H1 (cell line): ENCODE data around the gene ENO3. TPM values are rescaled to one million over a fixed set of nuclear protein-coding genes. Genes with fewer than 3 reads are reported as not detected.

Source experiments
- CTCF ChIA-PET: fragments of 300-600 bp; sonication (Branson Sonifier 250); formaldehyde crosslinking; loops from one replicate; lab custom pipeline; 2021; ENCODE audit not compliant: partially characterized antibody; lab: Charles Lee
- POLR2A ChIA-PET: fragments of 300-600 bp; sonication (Branson Sonifier 250); formaldehyde crosslinking; loops from one replicate; lab custom pipeline; 2021; ENCODE audit warnings: inconsistent platforms; ENCODE audit not compliant: partially characterized antibody; lab: Charles Lee
- DNase-seq, 2 experiments: peaks; one replicate each; pipeline versions ENCODE4 v3.0.0 to v3.0.0-alpha.2; 2010 to 2022; ENCODE audit warnings: low spot score in 2 of 2, low read depth in 1 of 2, mixed read lengths in 1 of 2
- FAIRE-seq: peaks from 2 replicates; lab custom pipeline; 2011; peaks lifted over from hg19 to GRCh38; lab: Jason Lieb, UNC
- H2AFZ ChIP-seq: 2 replicates; pipeline ENCODE4 v1.8.1; 2012; ENCODE audit warnings: low read length, inconsistent platforms
- H2AK5ac ChIP-seq: 2 replicates; pipeline ENCODE4 v1.6.1; 2013; ENCODE audit warnings: low read depth, low read length
- H2BK120ac ChIP-seq: replicated peaks from 2 replicates; pipeline ENCODE3; 2013; ENCODE audit warnings: low read depth, low read length, inconsistent platforms
- H2BK12ac ChIP-seq: 2 replicates; pipeline ENCODE4 v1.6.1; 2013; ENCODE audit warnings: low read depth, low read length
- H2BK15ac ChIP-seq: 2 replicates; pipeline ENCODE4 v1.6.1; 2013; ENCODE audit warnings: low read length
- H2BK20ac ChIP-seq: 2 replicates; pipeline ENCODE4 v1.6.1; 2013; ENCODE audit warnings: low read length
- H2BK5ac ChIP-seq: 2 replicates; pipeline ENCODE4 v1.6.1; 2013; ENCODE audit warnings: low read depth, low read length
- H3K14ac ChIP-seq: 2 replicates; pipeline ENCODE4 v1.6.1; 2013; ENCODE audit warnings: inconsistent platforms; ENCODE audit not compliant: insufficient read length
- H3K18ac ChIP-seq: 2 replicates; pipeline ENCODE4 v1.6.1; 2013; ENCODE audit warnings: low read length; ENCODE audit errors: extremely low read depth
- H3K23ac ChIP-seq: 2 replicates; pipeline ENCODE4 v1.6.1; 2013; ENCODE audit warnings: inconsistent platforms; ENCODE audit not compliant: insufficient read length
- H3K23me2 ChIP-seq: 2 replicates; pipeline ENCODE4 v1.6.1; 2013; ENCODE audit warnings: low read depth, low read length
- H3K27ac ChIP-seq: 2 replicates; pipeline ENCODE4 v1.6.1; 2011; ENCODE audit warnings: low read depth, low read length, inconsistent platforms
- H3K27me3 ChIP-seq, 4 experiments: replicated peaks in 1 of 4; 1 replicate in 1 of 4; 2 replicates in 3 of 4; pipeline versions ENCODE4 v1.6.1 to v1.8.1; 2011 to 2013; ENCODE audit warnings: low read length in 3 of 4, mild to moderate bottlenecking in 3 of 4, inconsistent platforms in 2 of 4, mixed read lengths in 2 of 4, moderate library complexity in 1 of 4; ENCODE audit not compliant: control insufficient read depth in 3 of 4, insufficient read depth in 3 of 4; ENCODE audit errors: extremely low read depth in 1 of 4
- H3K36me3 ChIP-seq, 4 experiments: 2 replicates each; pipeline versions ENCODE4 v1.6.1 to v1.8.1; 2011 to 2013; ENCODE audit warnings: mild to moderate bottlenecking in 4 of 4, low read length in 3 of 4, moderate library complexity in 2 of 4, control low read depth in 1 of 4, inconsistent platforms in 1 of 4; ENCODE audit not compliant: insufficient read depth in 4 of 4, control insufficient read depth in 2 of 4
- H3K4ac ChIP-seq: replicated peaks from 2 replicates; pipeline ENCODE3; 2013; ENCODE audit warnings: low read length, low read depth, mixed read lengths, inconsistent platforms; ENCODE audit not compliant: insufficient read length
- H3K4me1 ChIP-seq, 4 experiments: replicated peaks in 1 of 4; 1 replicate in 1 of 4; 2 replicates in 3 of 4; pipeline versions ENCODE4 v1.6.1 to v1.8.1; 2011 to 2013; ENCODE audit warnings: low read length in 3 of 4, inconsistent platforms in 2 of 4, mixed read lengths in 1 of 4; ENCODE audit not compliant: insufficient read depth in 4 of 4, control insufficient read depth in 3 of 4
- H3K4me2 ChIP-seq, 2 experiments: 2 replicates each; pipeline versions ENCODE4 v1.6.1 to v1.8.1; 2011 to 2013; ENCODE audit warnings: low read depth in 2 of 2, low read length in 2 of 2, control low read depth in 1 of 2, inconsistent platforms in 1 of 2, mild to moderate bottlenecking in 1 of 2; ENCODE audit not compliant: insufficient read depth in 1 of 2
- H3K4me3 ChIP-seq, 4 experiments: fragments of 200-600, 300-600 bp in 1 of 4; sonication (generic), shearing (Covaris generic), sonication (Bioruptor Twin) in 1 of 4; 2 replicates each; pipeline versions ENCODE4 v1.5.1 to v1.8.1; 2011 to 2016; ENCODE audit warnings: low read length in 4 of 4, low read depth in 3 of 4, control low read depth in 2 of 4, inconsistent platforms in 2 of 4, mild to moderate bottlenecking in 2 of 4, mixed read lengths in 1 of 4, moderate library complexity in 1 of 4; ENCODE audit not compliant: insufficient read depth in 2 of 4; ENCODE audit errors: extremely low read depth in 1 of 4
- H3K56ac ChIP-seq: replicated peaks from 2 replicates; pipeline ENCODE3; 2013; ENCODE audit warnings: low read depth, mild to moderate bottlenecking, mixed read lengths, low read length, inconsistent platforms; ENCODE audit not compliant: insufficient read length
- H3K79me1 ChIP-seq: 2 replicates; pipeline ENCODE4 v1.6.1; 2013; ENCODE audit warnings: low read depth, low read length, control low read depth
- H3K79me2 ChIP-seq, 2 experiments: 2 replicates each; pipeline versions ENCODE4 v1.6.1 to v1.8.1; 2012 to 2013; ENCODE audit warnings: low read length in 2 of 2, mild to moderate bottlenecking in 2 of 2, inconsistent platforms in 1 of 2; ENCODE audit not compliant: insufficient read depth in 2 of 2, control insufficient read depth in 1 of 2
- H3K9ac ChIP-seq, 4 experiments: replicated peaks in 1 of 4; 1 replicate in 1 of 4; 2 replicates in 3 of 4; pipeline versions ENCODE4 v1.6.1 to v1.8.1; 2011 to 2013; ENCODE audit warnings: low read depth in 3 of 4, low read length in 3 of 4, control low read depth in 2 of 4, mild to moderate bottlenecking in 2 of 4, moderate library complexity in 2 of 4, inconsistent platforms in 1 of 4; ENCODE audit errors: extremely low read depth in 1 of 4
- H3K9me3 ChIP-seq, 2 experiments: 2 replicates each; pipeline versions ENCODE4 v1.6.1 to v1.8.1; 2012 to 2013; ENCODE audit warnings: mild to moderate bottlenecking in 2 of 2, moderate library complexity in 2 of 2, control low read depth in 1 of 2, inconsistent platforms in 1 of 2, low read depth in 1 of 2, low read length in 1 of 2, mixed read lengths in 1 of 2; ENCODE audit not compliant: insufficient read depth in 2 of 2
- H4K20me1 ChIP-seq, 2 experiments: replicated peaks in 1 of 2; 2 replicates each; pipeline versions ENCODE3 to v1.8.1; 2011 to 2013; ENCODE audit warnings: inconsistent platforms in 2 of 2, low read length in 2 of 2, mild to moderate bottlenecking in 1 of 2; ENCODE audit not compliant: insufficient read depth in 2 of 2, control insufficient read depth in 1 of 2
- H4K5ac ChIP-seq: 2 replicates; pipeline ENCODE4 v1.6.1; 2013; ENCODE audit warnings: low read length, low read depth, mixed read lengths, inconsistent platforms; ENCODE audit not compliant: insufficient read length
- H4K8ac ChIP-seq: 2 replicates; pipeline ENCODE4 v1.8.0; 2013; ENCODE audit warnings: mild to moderate bottlenecking, moderate library complexity, low read length, inconsistent platforms; ENCODE audit not compliant: insufficient read depth; ENCODE audit errors: extremely low read depth
- H4K91ac ChIP-seq: replicated peaks from 2 replicates; pipeline ENCODE3; 2013; ENCODE audit warnings: low read length, mixed read lengths, inconsistent platforms; ENCODE audit not compliant: insufficient read length
- ATF2 ChIP-seq: IDR thresholded peaks from 2 replicates; pipeline ENCODE4 v1.6.1; 2012; ENCODE audit warnings: low read length, inconsistent platforms
- BACH1 ChIP-seq: IDR thresholded peaks from 2 replicates; pipeline ENCODE4 v1.6.1; 2012; ENCODE audit warnings: low read length, improper control_type of control experiment
- CBX8 ChIP-seq: fragments of 300-800, 300-1000 bp; sonication (generic); IDR thresholded peaks from 2 replicates; pipeline ENCODE4 v1.7.1; 2016; ENCODE audit warnings: low read depth, low read length, borderline replicate concordance
- FOSL1 ChIP-seq: IDR thresholded peaks from 2 replicates; pipeline ENCODE4 v1.6.1; 2011; ENCODE audit warnings: mild to moderate bottlenecking, low read depth, low read length, moderate library complexity; ENCODE audit not compliant: insufficient read depth
- SRF ChIP-seq: IDR thresholded peaks from 2 replicates; pipeline ENCODE4 v1.6.1; 2011; ENCODE audit warnings: mild to moderate bottlenecking, low read depth, low read length, moderate library complexity
- TAF1 ChIP-seq: IDR thresholded peaks from 2 replicates; pipeline ENCODE4 v1.6.1; 2011; ENCODE audit warnings: mild to moderate bottlenecking, low read depth, low read length
- TCF12 ChIP-seq: IDR thresholded peaks from 2 replicates; pipeline ENCODE4 v1.6.1; 2011; ENCODE audit warnings: low read depth, mild to moderate bottlenecking, low read length
- USF2 ChIP-seq: IDR thresholded peaks from 2 replicates; pipeline ENCODE4 v1.6.1; 2011; ENCODE audit warnings: low read length, improper control_type of control experiment
- WGBS, 2 experiments: shearing (Covaris generic) in 1 of 2; methylation state at CpG; one replicate each; pipeline versions ENCODE4 v1.1.6 to v1.1.7; 2013 to 2015; ENCODE audit warnings: low lambda C conversion rate in 2 of 2, mixed read lengths in 2 of 2, inconsistent platforms in 1 of 2, low coverage in 1 of 2, missing lambda C conversion rate in 1 of 2; ENCODE audit not compliant: insufficient replicate concordance in 2 of 2, insufficient coverage in 1 of 2, insufficient read length in 1 of 2; ENCODE audit errors: extremely low coverage in 1 of 2, missing lambda C conversion rate in 1 of 2; 5-methylcytosine and 5-hydroxymethylcytosine counted together
- polyA plus RNA-seq, 7 experiments: library from polyadenylated mRNA; depleted of rRNA in 3 of 7; stranded (reverse) in 5 of 7; unstranded in 2 of 7; fragments of >200 nt in 5 of 7; fragments of 200-250 nt in 2 of 7; gene quantifications; 1 replicate in 5 of 7; 2 replicates in 1 of 7; 4 replicates in 1 of 7; pipeline versions ENCODE4 v1.2.1 to v1.2.3, GENCODE V29; 2011 to 2013; ENCODE audit warnings: missing spikeins in 2 of 7, mixed read lengths in 2 of 7
- total RNA-seq: library from RNA; stranded (reverse); fragmentation: NEBNext Ultra II Directional; extraction: Animal tissue kit (Norgen Biotek cat#: 25700); gene quantifications from 2 replicates; pipeline ENCODE4 v1.2.1, GENCODE V29; 2021

Gene ENO3
- total and polyA plus RNA-seq, 2 of the 8 experiments (the other 6 are each of a cell fraction or from before 2014, with no cell fraction given): 25.0 to 25.7 TPM

GRCh38 chr17:4939796-4940554 lies 10.9 kb upstream of the ENO3 start, which contains the start of the genes RNF167 and SLC25A11:
RNF167 (plus strand) TSS chr17:4940268; CDS start chr17:4940910, 642 bp downstream.
SLC25A11 (minus strand) TSS chr17:4940046; CDS start chr17:4939910, 136 bp downstream.
- DNase-seq (peak; percentile 91 to 95), FAIRE-seq (peak; percentile 96)
- Histone ChIP-seq H2AK5ac (peak within 1 kb of the TSS; percentile 28; the same call in 1 of the 2 replicates), H2BK15ac (0 out of 2 replicates have a peak within 1 kb of the TSS, but pooled peaks have one; percentile 46), H3K79me1 (peaks cover 9% of the 10 kb centered on the region), H3K4ac (peak within 1 kb of the TSS; percentile 16), H4K91ac (peak within 1 kb of the TSS; percentile 85), H2BK12ac (peak within 1 kb of the TSS; percentile 39; the same call in 1 of the 2 replicates), H3K23ac (no peak within 1 kb of the TSS), H3K4me2 (peak within 1 kb of the TSS; percentile 93 to 96), H2BK120ac (no peak within 1 kb of the TSS), H3K14ac (no peak within 1 kb of the TSS), H4K20me1 (peaks cover 0 to 8% of the 10 kb centered on the region in 2 experiments), H4K5ac (peak within 1 kb of the TSS; percentile 91), H3K36me3 (peaks cover 15 to 35% (median 26%) of the 10 kb centered on the region in 4 experiments), H2AFZ (0 out of 2 replicates have a peak within 1 kb of the TSS, but pooled peaks have one; percentile 6), H3K4me3 (peak within 1 kb of the TSS; percentile 85 to 94 (median 90)), H3K79me2 (peaks cover 0 to 39% of the 10 kb centered on the region in 2 experiments; a peak in 3 of 4 replicates), H3K27me3 (no peaks in the 10 kb centered on the region), H3K9me3 (no peaks in the 10 kb centered on the region), H3K27ac (peak within 1 kb of the TSS; percentile 88), H3K4me1 (peaks cover 0 to 11% (median 6%) of the 10 kb centered on the region in 4 experiments; a peak in 5 of 7 replicates), H2BK20ac (no peak within 1 kb of the TSS), H2BK5ac (peak within 1 kb of the TSS; percentile 97), H3K56ac (peak within 1 kb of the TSS; percentile 94), H3K9ac (peak within 1 kb of the TSS; percentile 82 to 99 (median 92)), H3K18ac (peak within 1 kb of the TSS; percentile 83), H4K8ac (peak within 1 kb of the TSS; percentile 97), H3K23me2 (peaks cover 19% of the 10 kb centered on the region)
- WGBS, 2 experiments: 1% methylated on average over 71 of the region's 72 CpGs; no CpG with 5 or more reads in 1 of the 2 experiments
- POLR2A ChIA-PET: interaction anchor here (0.7 to 27.4 kb wide), 22 partner anchors 11 to 230 kb away, joined by 3 to 987 read pairs (median 6); partner anchors contain the start of genes ARRB2, C17orf107, CAMTA2 and CHRNE
- CTCF ChIA-PET: interaction anchor here (0.8 to 5.9 kb wide), 14 partner anchors 9 to 59 kb away, joined by 3 to 26 read pairs (median 4); partner anchors contain the start of genes CHRNE, ENO3 and SPAG7
- TF ChIP-seq USF2 (no peak), FOSL1 (no peak), BACH1 (no peak; the same call in 1 of the 2 replicates), ATF2 (peak; percentile 97), SRF (no peak), CBX8 (no peak), TCF12 (no peak), TAF1 (peak; percentile 70)
